GM12892 (cell line): ENCODE measurements around the gene ANKS1B.

ENCODE experiments used
- DNase-seq: peaks from one replicate; pipeline ENCODE4 v3.0.0; 2011; ENCODE audit not compliant: insufficient read length
- FAIRE-seq: peaks from 2 replicates; lab custom pipeline; 2011; peaks lifted over from hg19 to GRCh38; lab: Jason Lieb, UNC
- POLR2A ChIP-seq: IDR thresholded peaks from 2 replicates; pipeline ENCODE4 v1.6.1; 2011; ENCODE audit warnings: low read depth, low read length, control low read depth
- POLR2AphosphoS5 ChIP-seq: IDR thresholded peaks from 2 replicates; pipeline ENCODE4 v1.6.1; 2011; ENCODE audit warnings: low read depth, low read length, control low read depth
- TAF1 ChIP-seq: IDR thresholded peaks from 2 replicates; pipeline ENCODE4 v1.6.1; 2011; ENCODE audit warnings: low read depth, mild to moderate bottlenecking, control low read depth, low read length, borderline replicate concordance

The ANKS1B gene

GRCh38 chr12:98882526-98882925 is 1102.2 kb downstream of the ANKS1B start:
- TF ChIP-seq TAF1: no peak
- TF ChIP-seq POLR2A: no peak
- no peak for TF ChIP-seq POLR2AphosphoS5
- no peak for FAIRE-seq
- no peak for DNase-seq

- TF ChIP-seq TAF1 (no peak), POLR2AphosphoS5 (no peak), POLR2A (no peak)
- no peak for FAIRE-seq
- no peak for DNase-seq
These were observed 1111.0 kb downstream of the ANKS1B start for GRCh38 chr12:98873776-98874175.

DNA sequence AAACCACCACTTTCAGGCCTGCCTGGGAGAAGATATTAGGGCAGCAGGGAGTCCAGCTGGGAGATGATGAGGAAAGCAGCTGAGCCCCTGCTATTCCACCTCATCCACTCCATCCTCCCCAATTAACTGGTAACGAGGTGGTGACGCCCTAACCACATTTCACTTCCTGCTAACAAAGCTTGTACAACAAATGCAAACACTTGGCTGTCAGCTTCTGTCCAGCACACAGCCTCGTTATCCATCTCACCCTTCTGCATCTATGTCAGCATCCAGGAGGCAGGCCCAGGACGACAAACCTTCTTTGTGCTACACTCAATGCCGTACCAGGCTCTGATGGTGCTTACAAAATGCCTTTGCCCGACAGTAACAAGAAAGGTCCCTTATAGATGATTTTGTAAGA is 1114.2 kb downstream of the ANKS1B start:
- no peak for DNase-seq
- no peak for FAIRE-seq
- no peak for TF ChIP-seq TAF1
- no peak for TF ChIP-seq POLR2A
- no peak for TF ChIP-seq POLR2AphosphoS5

GRCh38 chr12:98869886-98870503 is 1114.7 kb downstream of the ANKS1B start:
- no peak for TF ChIP-seq POLR2A
- FAIRE-seq: no peak
- no peak for DNase-seq

- TF ChIP-seq TAF1 (no peak), POLR2A (no peak), POLR2AphosphoS5 (no peak)
- FAIRE-seq (no peak), DNase-seq (no peak)
These were observed 1116.2 kb downstream of the ANKS1B start for GRCh38 chr12:98868538-98868937.

DNA sequence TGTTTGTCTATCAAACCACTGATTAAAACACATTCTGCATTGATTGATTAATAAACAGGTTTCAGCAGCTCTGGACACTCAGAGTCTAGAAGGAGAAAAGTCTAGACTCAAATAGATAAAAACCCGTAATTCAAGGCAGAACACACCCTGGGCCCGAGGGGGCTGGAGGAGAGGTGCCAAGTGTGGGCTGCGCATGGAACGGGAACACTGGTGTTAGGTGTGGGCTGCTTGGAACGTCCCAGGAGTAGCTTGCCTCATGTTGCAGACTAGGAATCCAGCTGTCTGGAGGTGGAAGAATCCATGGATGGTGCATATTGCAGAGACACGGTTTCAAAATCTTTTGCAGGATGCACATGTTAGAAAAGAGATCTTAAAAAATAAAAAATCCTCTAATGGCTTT is 1116.7 kb downstream of the ANKS1B start:
- DNase-seq (no peak), FAIRE-seq (no peak)
- no peak for TF ChIP-seq POLR2A
- no peak for TF ChIP-seq TAF1
- TF ChIP-seq POLR2AphosphoS5: no peak

GRCh38 chr12:98864363-98864762 is 1120.4 kb downstream of the ANKS1B start:
- FAIRE-seq (no peak), DNase-seq (no peak)
- TF ChIP-seq POLR2AphosphoS5: no peak

DNA sequence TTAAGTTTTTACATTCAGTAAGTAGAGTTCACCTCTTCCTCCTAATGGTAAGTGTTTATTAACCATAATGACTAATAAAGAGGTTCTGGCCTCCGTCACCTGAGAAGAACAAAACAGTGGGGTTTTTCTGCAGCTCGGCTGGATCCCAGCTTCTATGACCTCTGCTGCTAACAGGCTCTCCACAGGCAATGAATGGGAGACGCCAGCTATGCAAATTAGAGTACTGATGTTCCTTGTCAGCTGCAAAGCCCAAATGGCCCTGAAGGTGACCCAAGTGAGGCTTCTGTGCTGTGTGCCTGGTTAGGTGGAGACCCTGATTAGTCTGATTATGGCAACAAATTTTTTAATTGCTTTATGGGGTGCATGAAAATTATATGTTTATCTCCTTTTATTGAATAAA is 1121.6 kb downstream of the ANKS1B start:
- FAIRE-seq: no peak
- TF ChIP-seq POLR2A (no peak), TAF1 (no peak), POLR2AphosphoS5 (no peak)
- DNase-seq: no peak

- no peak for TF ChIP-seq TAF1
- no peak for TF ChIP-seq POLR2AphosphoS5
- no peak for TF ChIP-seq POLR2A
- FAIRE-seq (no peak), DNase-seq (no peak)
These were observed 1123.5 kb downstream of the ANKS1B start for GRCh38 chr12:98861251-98861650.

- TF ChIP-seq POLR2AphosphoS5 (no peak), POLR2A (no peak), TAF1 (no peak)
- DNase-seq: no peak
- no peak for FAIRE-seq
These were observed 1127.7 kb downstream of the ANKS1B start for GRCh38 chr12:98856897-98857540.

GRCh38 chr12:98852181-98852580 is 1132.6 kb downstream of the ANKS1B start:
- FAIRE-seq: no peak
- TF ChIP-seq TAF1: no peak
- TF ChIP-seq POLR2A: no peak
- no peak for TF ChIP-seq POLR2AphosphoS5
- no peak for DNase-seq

- TF ChIP-seq TAF1: no peak
- TF ChIP-seq POLR2AphosphoS5: no peak
- no peak for TF ChIP-seq POLR2A
These were observed 1137.5 kb downstream of the ANKS1B start for GRCh38 chr12:98847242-98847641.

GRCh38 chr12:98845957-98846356 is 1138.8 kb downstream of the ANKS1B start:
- TF ChIP-seq TAF1 (no peak), POLR2AphosphoS5 (no peak), POLR2A (no peak)
- no peak for DNase-seq
- no peak for FAIRE-seq

More at GRCh38 chr12:98847242-98847641, 1137.5 kb downstream of the ANKS1B start:
- DNase-seq (no peak), FAIRE-seq (no peak)
